Amniotic stem cell (primary cell): ENCODE data around the gene HARS2.
"Not testable (repeated sequence)": the region's sequence is repeated elsewhere in the genome, so short reads cannot be mapped to it uniquely, and the experiment has no call there.

Source experiments
- DNase-seq: peaks from one replicate; lab custom pipeline; 2025; lab: John Stamatoyannopoulos, UW

Gene HARS2

DNA sequence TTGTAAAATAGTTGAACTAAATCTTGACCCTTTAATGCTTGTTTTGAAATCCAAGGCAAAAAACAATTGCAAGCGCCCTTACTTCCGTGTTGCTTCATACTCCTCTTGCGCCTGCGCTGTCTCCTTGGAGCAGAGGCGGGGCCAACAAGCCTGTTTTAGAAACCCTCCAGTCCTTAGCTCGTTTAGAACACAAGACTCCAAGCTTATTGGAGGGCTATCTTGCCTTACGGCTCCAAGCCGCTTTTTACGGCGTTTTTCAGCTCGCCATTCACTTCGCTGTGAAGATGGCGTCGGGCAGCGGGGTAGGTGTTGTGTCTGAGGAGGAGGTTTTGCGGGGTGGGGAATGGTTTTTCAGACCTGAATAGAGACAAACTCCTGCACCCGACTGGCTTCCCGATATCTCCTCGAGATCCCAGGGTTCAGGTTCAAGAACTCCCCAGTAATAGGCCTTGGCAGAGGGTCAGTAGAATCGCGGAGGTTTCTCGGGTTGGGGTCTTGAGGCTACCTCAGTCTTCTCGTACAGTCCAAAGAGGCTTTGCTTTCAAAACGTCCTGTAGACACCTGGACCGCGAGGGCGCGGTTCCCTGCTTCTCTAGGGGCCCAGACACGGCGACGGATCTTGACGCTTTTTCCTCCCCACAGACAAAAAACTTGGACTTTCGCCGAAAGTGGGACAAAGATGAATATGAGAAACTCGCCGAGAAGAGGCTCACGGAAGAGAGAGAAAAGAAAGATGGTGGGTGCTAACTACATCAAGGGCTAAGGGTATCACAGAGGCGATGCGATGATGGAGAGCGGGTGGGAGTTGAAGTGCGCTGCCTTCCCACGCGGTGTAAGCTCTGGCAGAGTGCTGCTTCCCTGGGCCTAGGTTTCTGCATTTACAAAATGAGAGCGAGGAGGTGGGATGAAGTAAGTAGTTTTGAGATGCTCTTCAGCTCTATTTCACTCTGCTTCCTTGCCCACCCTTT is 9.2 kb downstream of the HARS2 start, which contains the start of gene ZMAT2:
Gene ZMAT2, plus strand, starts transcription at position 271 of the 968 bp plus-strand sequence. Its CDS starts 14 bp downstream, at position 285.
- DNase-seq, result peak; percentile 95

GRCh38 chr5:140707812-140708211 is 16.6 kb downstream of the HARS2 start:
- DNase-seq, result no peak

- DNase-seq, result not testable (repeated sequence)
These were observed 17.5 kb downstream of the HARS2 start for GRCh38 chr5:140708787-140709186.

DNA sequence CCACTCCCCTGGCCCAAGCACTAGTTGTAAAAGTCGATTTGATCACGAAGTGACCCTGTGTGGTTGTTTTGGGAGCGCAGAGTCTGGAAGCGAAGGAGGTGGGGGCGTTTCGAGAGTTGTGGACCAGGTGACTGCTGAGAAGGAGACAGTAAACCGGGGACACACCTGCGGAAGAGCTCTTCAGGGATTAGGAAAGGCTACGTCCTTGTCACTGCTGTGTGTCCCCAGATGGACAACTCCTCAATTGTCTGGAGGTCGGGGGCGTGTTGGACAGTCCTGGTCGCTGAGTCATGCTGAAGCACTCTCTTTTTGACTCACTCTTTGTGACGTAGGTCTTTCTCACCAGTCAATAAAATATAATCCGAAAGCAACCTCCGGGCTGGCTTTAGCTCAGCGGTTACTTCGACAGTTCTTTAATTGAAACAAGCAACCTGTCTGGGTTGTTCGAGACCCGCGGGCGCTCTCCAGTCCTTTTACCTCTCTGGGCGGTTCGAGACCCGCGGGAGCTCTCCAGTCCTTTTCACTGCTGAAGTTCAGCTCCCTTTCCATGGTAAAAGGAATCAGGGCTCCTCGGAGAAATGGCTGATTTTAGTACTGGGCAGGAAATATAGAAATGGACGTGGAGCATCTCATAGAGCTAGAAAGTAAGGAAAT is 19.8 kb downstream of the HARS2 start:
- DNase-seq, result peak; percentile 89

DNA sequence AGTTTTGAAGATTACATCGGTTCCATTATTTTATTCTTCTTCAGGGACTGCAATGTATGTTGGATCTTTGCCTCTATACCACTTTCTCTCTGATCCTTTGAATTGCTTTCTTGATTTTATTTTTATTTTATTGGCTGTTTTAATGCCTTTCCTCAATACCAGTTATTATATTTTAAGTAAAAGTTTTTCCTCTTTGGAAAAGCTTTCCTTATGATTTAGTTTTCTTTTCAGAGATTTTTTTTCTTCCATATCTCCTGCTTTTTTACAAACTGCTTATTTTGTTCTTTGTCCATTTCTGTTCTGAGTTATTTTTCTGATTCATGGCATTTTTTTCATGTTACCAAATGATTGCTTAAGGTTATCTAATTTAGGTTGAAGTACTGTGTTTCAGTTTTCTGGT is 20.5 kb downstream of the HARS2 start:
- no peak for DNase-seq

GRCh38 chr5:140713562-140714094 is 22.4 kb downstream of the HARS2 start:
- DNase-seq, result no peak

- not testable (repeated sequence) for DNase-seq
These were observed 25.0 kb downstream of the HARS2 start for GRCh38 chr5:140716238-140716637.

DNA sequence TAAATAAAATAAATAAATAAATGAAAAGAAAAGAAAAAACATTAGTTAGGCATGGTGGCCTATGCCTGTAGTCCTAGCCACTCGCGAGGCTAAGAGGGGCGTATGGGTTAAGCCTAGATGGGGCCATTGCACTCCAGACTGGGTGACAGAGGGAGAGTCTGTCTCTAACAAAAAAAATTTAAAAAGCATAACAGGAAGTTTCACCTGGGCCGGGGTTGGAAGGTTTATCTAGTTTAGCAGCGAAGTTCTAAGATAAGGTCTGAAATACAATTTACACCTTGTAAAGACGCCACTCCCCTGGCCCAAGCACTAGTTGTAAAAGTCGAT is 27.0 kb downstream of the HARS2 start:
- no peak for DNase-seq

- not testable (repeated sequence) for DNase-seq
These were observed 29.5 kb downstream of the HARS2 start for GRCh38 chr5:140720738-140721137.

GRCh38 chr5:140721395-140721794 is 30.1 kb downstream of the HARS2 start:
- DNase-seq, result not testable (repeated sequence)

GRCh38 chr5:140725799-140726471 is 34.7 kb downstream of the HARS2 start:
- peak; percentile 56 for DNase-seq

- DNase-seq, result no peak
These were observed 41.8 kb downstream of the HARS2 start for GRCh38 chr5:140733098-140733497.

- no peak for DNase-seq
These were observed 43.1 kb downstream of the HARS2 start for GRCh38 chr5:140734354-140734753.

DNA sequence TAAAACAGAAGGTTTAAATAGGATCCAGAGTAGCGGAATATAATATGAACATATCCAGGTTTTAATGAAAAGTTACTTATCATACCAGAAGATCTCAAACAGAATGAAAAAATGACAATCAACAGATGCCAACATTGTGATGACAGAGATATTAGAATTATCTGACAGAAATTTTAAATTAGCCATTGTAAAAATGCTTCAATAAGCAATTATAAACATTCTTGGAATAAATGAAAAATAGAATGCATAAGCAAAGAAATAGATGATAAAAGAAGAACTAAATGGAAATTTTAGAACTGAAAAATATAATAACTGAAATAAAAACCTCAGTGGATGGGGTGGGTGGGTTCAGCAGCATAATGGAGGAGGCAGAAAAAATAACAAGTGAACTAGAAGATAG is 46.2 kb downstream of the HARS2 start:
- DNase-seq, result no peak

GRCh38 chr5:140741967-140742366 is 50.7 kb downstream of the HARS2 start:
- DNase-seq, result no peak
